GM12892 (cell line): ENCODE data around the gene ALG3.

Experiments
- POLR2A ChIP-seq: IDR thresholded peaks from 2 replicates; pipeline ENCODE4 v1.6.1; 2011; ENCODE audit warnings: low read depth, low read length, control low read depth
- POLR2AphosphoS5 ChIP-seq: IDR thresholded peaks from 2 replicates; pipeline ENCODE4 v1.6.1; 2011; ENCODE audit warnings: low read depth, low read length, control low read depth
- TAF1 ChIP-seq: IDR thresholded peaks from 2 replicates; pipeline ENCODE4 v1.6.1; 2011; ENCODE audit warnings: low read depth, mild to moderate bottlenecking, control low read depth, low read length, borderline replicate concordance

- TF ChIP-seq POLR2A: no peak
- TF ChIP-seq POLR2AphosphoS5: no peak
- TF ChIP-seq TAF1: no peak
Measured at GRCh38 chr3:184255291-184256039, 6.7 kb upstream of the ALG3 start.
